HepG2 (cell line): ENCODE measurements around the gene ATG13. TPM values are rescaled to one million over a fixed set of nuclear protein-coding genes. Genes with fewer than 3 reads are reported as not detected.
A peak's percentile ranks its signal among the peaks of the same experiment; 100 is the strongest.

Experiments
- CBFB ChIP-seq: sonication (generic); formaldehyde crosslinking; IDR thresholded peaks from 2 replicates; pipeline ENCODE4 v1.4.0; 2020; ENCODE audit warnings: missing genetic modification reagents
- CBX1 ChIP-seq: IDR thresholded peaks from one replicate; pipeline ENCODE4 v1.6.1; 2016; ENCODE audit warnings: antibody characterized with exemption, low read depth
- IRX3 ChIP-seq: sonication (generic); formaldehyde crosslinking; IDR thresholded peaks from 2 replicates; pipeline ENCODE4 v1.8.1; 2023; ENCODE audit warnings: mild to moderate bottlenecking, low read depth, missing genetic modification reagents, borderline replicate concordance
- KDM2A ChIP-seq: sonication (generic); formaldehyde crosslinking; IDR thresholded peaks from 2 replicates; pipeline ENCODE4 v1.4.0; 2020; ENCODE audit warnings: low read depth, missing genetic modification reagents, borderline replicate concordance
- MAFF ChIP-seq: IDR thresholded peaks from 2 replicates; pipeline ENCODE4 v1.6.1; 2011; ENCODE audit warnings: low read depth, low read length, improper control_type of control experiment
- SP1 ChIP-seq, 2 experiments: fragments of 450-650 bp in 1 of 2; sonication (generic) in 1 of 2; formaldehyde crosslinking in 1 of 2; IDR thresholded peaks; 2 replicates each; pipeline versions ENCODE4 v1.4.0 to v1.6.1; 2016 to 2020; ENCODE audit warnings: missing genetic modification reagents in 1 of 2
- SRSF1 ChIP-seq: fragments of 200-400 bp; formaldehyde crosslinking; optimal IDR thresholded peaks from 2 replicates; pipeline ENCODE3; 2017; ENCODE audit warnings: mild to moderate bottlenecking, low read depth, low read length, moderate library complexity
- SUZ12 ChIP-seq: fragments of 150-350 bp; IDR thresholded peaks from 2 replicates; pipeline ENCODE4 v1.6.1; 2014; ENCODE audit warnings: low read depth, low read length
- UBTF ChIP-seq: sonication (generic); formaldehyde crosslinking; IDR thresholded peaks from 2 replicates; pipeline ENCODE4 v1.4.0; 2020; ENCODE audit warnings: mild to moderate bottlenecking, missing genetic modification reagents
- XRCC5 ChIP-seq: fragments of 200-400 bp; formaldehyde crosslinking; optimal IDR thresholded peaks from 2 replicates; pipeline ENCODE3; 2017; ENCODE audit warnings: mild to moderate bottlenecking, low read length
- ZHX1 ChIP-seq: sonication (generic); formaldehyde crosslinking; IDR thresholded peaks from 2 replicates; pipeline ENCODE4 v1.8.1; 2022; ENCODE audit warnings: low read depth, mild to moderate bottlenecking, missing genetic modification reagents
- ZNF101 ChIP-seq: sonication (generic); formaldehyde crosslinking; IDR thresholded peaks from 2 replicates; pipeline ENCODE4 v1.4.0; 2020; ENCODE audit warnings: mild to moderate bottlenecking, low read depth, missing genetic modification reagents, borderline replicate concordance
- ZNF124 ChIP-seq: sonication (generic); formaldehyde crosslinking; IDR thresholded peaks from 2 replicates; pipeline ENCODE4 v1.4.0; 2020; ENCODE audit warnings: missing genetic modification reagents
- ZNF18 ChIP-seq: sonication (generic); formaldehyde crosslinking; IDR thresholded peaks from 2 replicates; pipeline ENCODE4 v1.8.0; 2022; ENCODE audit warnings: mild to moderate bottlenecking, missing genetic modification reagents; ENCODE audit not compliant: insufficient replicate concordance
- ZNF784 ChIP-seq: sonication (generic); formaldehyde crosslinking; IDR thresholded peaks from 2 replicates; pipeline ENCODE4 v1.5.1; 2020; ENCODE audit warnings: missing genetic modification reagents, mild to moderate bottlenecking, borderline replicate concordance
- polyA plus RNA-seq, 8 experiments: library from polyadenylated mRNA; depleted of rRNA in 3 of 8; stranded (reverse) in 7 of 8; unstranded in 1 of 8; fragments of >200 nt; fragmentation: Illumina TruSeq in 4 of 8; extraction: Trizol in 4 of 8; gene quantifications; 2 replicates each; pipeline versions ENCODE4 v1.2.1 to v1.2.3, GENCODE V29; 2011 to 2016; ENCODE audit warnings: low read depth in 4 of 8, missing spikeins in 1 of 8, mixed read lengths in 1 of 8; ENCODE audit not compliant: insufficient read depth in 1 of 8
- total RNA-seq, 5 experiments: library from RNA; depleted of rRNA; stranded (reverse); fragments of >200 nt; fragmentation: Illumina TruSeq; extraction: Trizol; gene quantifications; 2 replicates each; pipeline ENCODE4 v1.2.3, GENCODE V29; 2016; ENCODE audit warnings: low read depth in 1 of 5
- TF ChIP-seq, protein P1 (sequence below): IDR thresholded peaks from 2 replicates; pipeline ENCODE4 v1.6.1; 2016

Gene ATG13
- total and polyA plus RNA-seq, 2 of the 13 experiments (the other 11 are each of a cell fraction or from before 2014, with no cell fraction given), result 55.0 to 77.3 TPM

GRCh38 chr11:46700241-46701077, 83.1 kb downstream of the ATG13 start, which contains the start of the genes ARHGAP1 and ZNF408 (continued):
- TF ChIP-seq UBTF (peak; percentile 84), CBFB (CRISPR knock-in tag) (0 out of 2 replicates have a peak, but pooled peaks have one; percentile 48), ZNF124 (CRISPR knock-in tag) (peak; percentile 88), SRSF1 (peak; percentile 72), ZNF101 (CRISPR knock-in tag) (no peak), ZNF18 (CRISPR knock-in tag) (peak; percentile 23), XRCC5 (peak; percentile 98), IRX3 (CRISPR knock-in tag) (no peak), ZNF784 (CRISPR knock-in tag) (0 out of 2 replicates have a peak, but pooled peaks have one; percentile 31), SUZ12 (no peak), MAFF (no peak), SP1 (IDR thresholded peaks at IDR 0.05) (no peak), SP1 (CRISPR knock-in tag; IDR thresholded peaks at IDR 0.05) (peak; percentile 90), ZHX1 (no peak), CBX1 (peak; percentile 65), KDM2A (CRISPR knock-in tag) (peak; percentile 85)
- TF ChIP-seq, protein P1, sequence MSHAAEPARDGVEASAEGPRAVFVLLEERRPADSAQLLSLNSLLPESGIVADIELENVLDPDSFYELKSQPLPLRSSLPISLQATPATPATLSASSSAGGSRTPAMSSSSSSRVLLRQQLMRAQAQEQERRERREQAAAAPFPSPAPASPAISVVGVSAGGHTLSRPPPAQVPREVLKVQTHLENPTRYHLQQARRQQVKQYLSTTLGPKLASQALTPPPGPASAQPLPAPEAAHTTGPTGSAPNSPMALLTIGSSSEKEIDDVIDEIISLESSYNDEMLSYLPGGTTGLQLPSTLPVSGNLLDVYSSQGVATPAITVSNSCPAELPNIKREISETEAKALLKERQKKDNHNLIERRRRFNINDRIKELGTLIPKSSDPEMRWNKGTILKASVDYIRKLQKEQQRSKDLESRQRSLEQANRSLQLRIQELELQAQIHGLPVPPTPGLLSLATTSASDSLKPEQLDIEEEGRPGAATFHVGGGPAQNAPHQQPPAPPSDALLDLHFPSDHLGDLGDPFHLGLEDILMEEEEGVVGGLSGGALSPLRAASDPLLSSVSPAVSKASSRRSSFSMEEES (CRISPR knock-in tag), result no peak; the same call in 1 of the 2 replicates
